Liver (tissue), 9 donors: ENCODE measurements around the gene IZUMO1. TPM values are rescaled to one million over a fixed set of nuclear protein-coding genes. Genes with fewer than 3 reads are reported as not detected.
A peak's percentile ranks its signal among the peaks of the same experiment; 100 is the strongest.

Source experiments
- DNase-seq: peaks from one replicate; pipeline ENCODE4 v3.0.0-alpha.2; 2017; ENCODE audit warnings: low spot score
- H3K27ac ChIP-seq, 2 donors: one replicate each; pipeline ENCODE4 v1.7.0; 2013; ENCODE audit warnings: inconsistent platforms in 2 of 2, low read length in 2 of 2, control low read depth in 1 of 2, low read depth in 1 of 2, mild to moderate bottlenecking in 1 of 2
- H3K27me3 ChIP-seq, 4 donors: one replicate each; pipeline versions ENCODE4 v1.6.1 to v1.7.0; 2013; ENCODE audit warnings: low read length in 3 of 4, inconsistent platforms in 1 of 4, mild to moderate bottlenecking in 1 of 4, moderate library complexity in 1 of 4; ENCODE audit not compliant: control insufficient read depth in 4 of 4, insufficient read depth in 4 of 4
- H3K36me3 ChIP-seq, 4 donors: one replicate each; pipeline versions ENCODE4 v1.6.1 to v1.7.0; 2013; ENCODE audit warnings: low read length in 3 of 4, mild to moderate bottlenecking in 3 of 4, low read depth in 1 of 4, moderate library complexity in 1 of 4; ENCODE audit not compliant: control insufficient read depth in 4 of 4, insufficient read depth in 3 of 4
- H3K4me1 ChIP-seq, 4 donors: one replicate each; pipeline versions ENCODE4 v1.6.1 to v1.7.0; 2013; ENCODE audit warnings: low read length in 3 of 4, mild to moderate bottlenecking in 3 of 4, moderate library complexity in 1 of 4; ENCODE audit not compliant: control insufficient read depth in 4 of 4, insufficient read depth in 4 of 4
- H3K4me3 ChIP-seq, 3 donors: one replicate each; pipeline versions ENCODE4 v1.6.1 to v1.7.0; 2013; ENCODE audit warnings: low read length in 3 of 3, control low read depth in 1 of 3, low read depth in 1 of 3, mild to moderate bottlenecking in 1 of 3
- H3K9ac ChIP-seq, 2 donors: one replicate each; pipeline ENCODE4 v1.7.0; 2013; ENCODE audit warnings: low read length in 2 of 2, mild to moderate bottlenecking in 2 of 2, moderate library complexity in 2 of 2, control low read depth in 1 of 2, low read depth in 1 of 2
- H3K9me3 ChIP-seq, 4 donors: one replicate each; pipeline versions ENCODE4 v1.6.1 to v1.7.0; 2013; ENCODE audit warnings: low read length in 3 of 4; ENCODE audit not compliant: control insufficient read depth in 4 of 4
- CTCF ChIP-seq: fragments of 150-350 bp; IDR thresholded peaks from 2 replicates; pipeline ENCODE4 v1.5.1; 2017; ENCODE audit warnings: improper control_type of control experiment, low read depth, low read length; ENCODE audit not compliant: missing input control
- EGR1 ChIP-seq, 2 donors: IDR thresholded peaks; 2 replicates each; pipeline ENCODE4 v1.6.1; 2016 to 2018; ENCODE audit warnings: antibody characterized with exemption in 2 of 2, low read depth in 2 of 2
- FOXA1 ChIP-seq: IDR thresholded peaks from 2 replicates; pipeline ENCODE4 v1.6.1; 2016; ENCODE audit warnings: antibody characterized with exemption
- FOXA2 ChIP-seq: IDR thresholded peaks from 2 replicates; pipeline ENCODE4 v1.6.1; 2016; ENCODE audit warnings: antibody characterized with exemption
- HNF4A ChIP-seq, 2 donors: conservative IDR thresholded peaks; 2 replicates each; pipeline ENCODE4 v1.6.1; 2016; ENCODE audit warnings: antibody characterized with exemption in 2 of 2, mild to moderate bottlenecking in 2 of 2
- HNF4G ChIP-seq: IDR thresholded peaks from 2 replicates; pipeline ENCODE4 v1.6.1; 2016; ENCODE audit warnings: antibody characterized with exemption
- JUND ChIP-seq, 2 donors: IDR thresholded peaks; 2 replicates each; pipeline ENCODE4 v1.6.1; 2016; ENCODE audit warnings: antibody characterized with exemption in 2 of 2
- MAX ChIP-seq: IDR thresholded peaks from 2 replicates; pipeline ENCODE4 v1.6.1; 2016; ENCODE audit warnings: antibody characterized with exemption
- NR2F2 ChIP-seq: IDR thresholded peaks from 2 replicates; pipeline ENCODE4 v1.6.1; 2016; ENCODE audit warnings: antibody characterized with exemption
- RAD21 ChIP-seq, 2 donors: IDR thresholded peaks; 2 replicates each; pipeline ENCODE4 v1.6.1; 2016; ENCODE audit warnings: antibody characterized with exemption in 2 of 2, mild to moderate bottlenecking in 2 of 2
- REST ChIP-seq: IDR thresholded peaks from 2 replicates; pipeline ENCODE4 v1.6.1; 2016; ENCODE audit warnings: antibody characterized with exemption, mild to moderate bottlenecking
- RXRA ChIP-seq, 2 donors: IDR thresholded peaks; 2 replicates each; pipeline ENCODE4 v1.6.1; 2017 to 2018; ENCODE audit warnings: antibody characterized with exemption in 2 of 2, mild to moderate bottlenecking in 1 of 2
- SP1 ChIP-seq: IDR thresholded peaks from 2 replicates; pipeline ENCODE4 v1.6.1; 2018; ENCODE audit warnings: antibody characterized with exemption, mild to moderate bottlenecking
- TAF1 ChIP-seq: conservative IDR thresholded peaks from 2 replicates; pipeline ENCODE4 v1.6.1; 2016; ENCODE audit warnings: antibody characterized with exemption, mild to moderate bottlenecking
- YY1 ChIP-seq: IDR thresholded peaks from 2 replicates; pipeline ENCODE4 v1.6.1; 2016; ENCODE audit warnings: antibody characterized with exemption, mild to moderate bottlenecking
- ZBTB33 ChIP-seq: IDR thresholded peaks from 2 replicates; pipeline ENCODE4 v1.6.1; 2016; ENCODE audit warnings: antibody characterized with exemption
- WGBS: extraction: QIAGEN DNeasy Blood & Tissue Kit; methylation state at CpG from one replicate; pipeline ENCODE4 v1.1.7; 2013; 5-methylcytosine and 5-hydroxymethylcytosine counted together
- polyA plus RNA-seq, 2 donors: library from polyadenylated mRNA; stranded (reverse) in 1 of 2; unstranded in 1 of 2; fragments of 200-250 nt in 1 of 2; fragments of >200 nt in 1 of 2; fragmentation: Nextera tagmentation in 1 of 2; extraction: Ambion mirVana in 1 of 2; gene quantifications; one replicate each; pipeline versions ENCODE4 v1.2.1 to v1.2.3, GENCODE V29; 2013 to 2015
- total RNA-seq, 2 donors: library from RNA; depleted of rRNA; stranded (reverse); fragments of >200 nt; gene quantifications; one replicate each; pipeline ENCODE4 v1.2.3, GENCODE V29; 2014
- donor health status: healthy.
- donor health status: healthy.
- donor health status: healthy.
- donor health status: healthy.
- donor health status: healthy.

Gene IZUMO1
- total and polyA plus RNA-seq, 4 donors: 0.33 to 0.47 TPM; not detected in 2

GRCh38 chr19:48760504-48761205 lies 13.9 kb upstream of the IZUMO1 start:
- WGBS: 75% methylated on average over 16 of the region's 16 CpGs

GRCh38 chr19:48757741-48758144 lies 11.0 kb upstream of the IZUMO1 start:
- peak; percentile 62 for TF ChIP-seq NR2F2
- peak in 1 of 2 donors; percentile 52 for TF ChIP-seq RXRA (IDR thresholded peaks at IDR 0.05)
- no peak for TF ChIP-seq RAD21 (IDR thresholded peaks at IDR 0.05)
- no peaks in the 10 kb centered on the region for H3K27me3 ChIP-seq

More at GRCh38 chr19:48760504-48761205, 13.9 kb upstream of the IZUMO1 start:
- Histone ChIP-seq H3K27me3 (no peaks in the 10 kb centered on the region), H3K36me3 (no peaks in the 10 kb centered on the region), H3K27ac (peak overlapping the region in 1 of 2 donors; percentile 3), H3K4me1 (peaks cover 4 to 16% (median 11%) of the 10 kb centered on the region in 4 donors), H3K9ac (no peak overlapping the region), H3K4me3 (no peak overlapping the region), H3K9me3 (no peaks in the 10 kb centered on the region)
- DNase-seq: no peak
- TF ChIP-seq RAD21 (IDR thresholded peaks at IDR 0.05) (no peak), HNF4G (peak; percentile 21), NR2F2 (peak; percentile 44), SP1 (peak; percentile 22), HNF4A (conservative IDR thresholded peaks at IDR 0.05) (peak in 1 of 2 donors; percentile 56), TAF1 (no peak), FOXA1 (no peak), RXRA (IDR thresholded peaks at IDR 0.05) (peak in 1 of 2 donors; percentile 5), YY1 (no peak), EGR1 (IDR thresholded peaks at IDR 0.05; ENCODE audit: low read depth in 2 of 2) (no peak)

GRCh38 chr19:48757089-48757675 lies 10.5 kb upstream of the IZUMO1 start:
- no peaks in the 10 kb centered on the region for H3K9me3 ChIP-seq
- H3K27ac ChIP-seq: peak overlapping the region; percentile 42 to 69
- TF ChIP-seq ZBTB33 (no peak), FOXA2 (no peak), CTCF (no peak), YY1 (peak; percentile 21), JUND (IDR thresholded peaks at IDR 0.05) (no peak), TAF1 (no peak), FOXA1 (no peak), HNF4A (conservative IDR thresholded peaks at IDR 0.05) (peak in 1 of 2 donors; percentile 46), NR2F2 (no peak), EGR1 (IDR thresholded peaks at IDR 0.05; ENCODE audit: low read depth in 2 of 2) (no peak), REST (no peak), RXRA (IDR thresholded peaks at IDR 0.05) (peak in 1 of 2 donors; percentile 76), HNF4G (no peak), MAX (no peak)
- H3K4me3 ChIP-seq: peak overlapping the region; percentile 23 to 62 (median 31)
- peak overlapping the region in 1 of 2 donors; percentile 75 for H3K9ac ChIP-seq
- WGBS: 63% methylated on average over 12 of the region's 12 CpGs
- no peak for DNase-seq
- peaks cover 7 to 27% (median 16%) of the 10 kb centered on the region in 4 donors for H3K4me1 ChIP-seq
- H3K27me3 ChIP-seq: no peaks in the 10 kb centered on the region
- no peaks in the 10 kb centered on the region for H3K36me3 ChIP-seq

More at GRCh38 chr19:48757741-48758144, 11.0 kb upstream of the IZUMO1 start:
- peak overlapping the region; percentile 42 to 69 for H3K27ac ChIP-seq
- no peaks in the 10 kb centered on the region for H3K9me3 ChIP-seq
- peaks cover 7 to 26% (median 16%) of the 10 kb centered on the region in 4 donors for H3K4me1 ChIP-seq
- DNase-seq: no peak
- H3K9ac ChIP-seq: no peak overlapping the region
- WGBS: 81% methylated on average over 14 of the region's 14 CpGs
- H3K36me3 ChIP-seq: no peaks in the 10 kb centered on the region
- no peak overlapping the region for H3K4me3 ChIP-seq
